Measurements from ENCODE around the gene MAGEA9B.
"Not testable (repeated sequence)": the region's sequence is repeated elsewhere in the genome, so short reads cannot be mapped to it uniquely, and the experiment has no call there.

Gene MAGEA9B

DNA sequence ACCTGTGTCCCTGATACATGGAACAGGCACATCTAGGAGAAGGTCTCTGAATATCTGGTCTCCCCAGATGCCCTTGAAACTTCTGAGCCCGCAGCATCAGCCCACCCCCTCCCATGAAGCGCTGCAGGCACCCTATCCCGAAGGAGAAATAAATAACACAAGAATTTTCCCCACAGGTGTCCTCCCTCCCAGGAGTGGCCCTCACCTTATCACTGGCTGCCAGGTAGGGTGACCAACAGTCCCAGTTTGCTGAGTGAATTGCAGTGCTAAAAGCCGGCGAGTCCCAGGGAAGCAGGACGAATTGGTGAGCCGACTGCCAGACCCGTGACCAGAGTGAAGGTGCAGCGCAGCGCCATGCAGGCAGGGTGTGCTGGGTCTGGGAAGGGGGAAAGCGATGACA, 53.3 kb downstream of the MAGEA9B start:
- not testable (repeated sequence) for DNase-seq

DNA sequence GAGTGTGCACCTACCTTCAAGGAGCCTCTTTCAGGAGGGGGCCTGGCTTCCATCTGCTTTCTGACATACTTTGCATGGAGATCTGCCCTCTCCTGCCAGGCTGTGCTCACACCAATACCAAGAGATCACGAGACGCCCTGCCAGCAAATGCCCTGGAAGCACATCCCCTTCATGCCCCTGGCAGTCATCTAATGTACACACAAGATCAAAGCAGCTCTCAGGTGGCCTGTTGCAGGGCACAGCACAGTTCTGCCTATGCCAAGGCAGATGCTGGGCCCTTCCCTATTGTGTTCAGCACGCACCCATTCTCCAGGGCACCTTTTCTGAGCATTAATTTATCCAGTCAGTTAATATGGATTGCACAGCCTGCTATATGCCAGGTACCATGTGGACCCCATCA, 54.4 kb downstream of the MAGEA9B start:
- DNase-seq: not testable (repeated sequence)
